Stimulated activated CD4-positive, alpha-beta T cell treated with anti-CD3 and anti-CD28 coated beads, Interleukin-12 subunit alpha, Interleukin-12 subunit beta, amount 100 ng/mL, for 48 hours (primary cell): ENCODE measurements around the gene PCSK6.

Experiments used
- DNase-seq, 3 donors: peaks; one replicate each; pipeline ENCODE4 v3.0.0-alpha.2; 2020; ENCODE audit warnings: low read depth in 2 of 3, low spot score in 1 of 3

Gene PCSK6

GRCh38 chr15:101489599-101490407 lies at the start of gene PCSK6:
Gene PCSK6, minus strand, starts transcription at chr15:101489707. Its CDS starts 37 bp downstream, at chr15:101489670.
- no peak for DNase-seq

GRCh38 chr15:101538996-101539395 lies 49.5 kb upstream of the PCSK6 start:
- DNase-seq, result no peak

GRCh38 chr15:101538177-101538576 lies 48.7 kb upstream of the PCSK6 start:
- DNase-seq, result no peak

GRCh38 chr15:101537483-101538080 lies 48.1 kb upstream of the PCSK6 start:
- no peak for DNase-seq

GRCh38 chr15:101536875-101537405 lies 47.4 kb upstream of the PCSK6 start:
- no peak for DNase-seq

GRCh38 chr15:101536166-101536874 lies 46.8 kb upstream of the PCSK6 start:
- no peak for DNase-seq

GRCh38 chr15:101535170-101535902 lies 45.8 kb upstream of the PCSK6 start:
- no peak for DNase-seq

- no peak for DNase-seq
Observed at GRCh38 chr15:101534376-101534970, 45.0 kb upstream of the PCSK6 start.

GRCh38 chr15:101533371-101534140 lies 44.0 kb upstream of the PCSK6 start:
- DNase-seq, result no peak

- DNase-seq, result no peak
Observed at GRCh38 chr15:101532865-101533264, 43.4 kb upstream of the PCSK6 start.

- no peak for DNase-seq
Observed at GRCh38 chr15:101531170-101531569, 41.7 kb upstream of the PCSK6 start.

- DNase-seq, result no peak
Observed at GRCh38 chr15:101530224-101530958, 40.9 kb upstream of the PCSK6 start.

- no peak for DNase-seq
Observed at GRCh38 chr15:101528917-101529299, 39.4 kb upstream of the PCSK6 start.

- DNase-seq, result no peak
Observed at GRCh38 chr15:101528108-101528916, 38.8 kb upstream of the PCSK6 start.

- DNase-seq, result no peak
Observed at GRCh38 chr15:101526890-101527289, 37.4 kb upstream of the PCSK6 start.

GRCh38 chr15:101526442-101526841 lies 36.9 kb upstream of the PCSK6 start:
- DNase-seq, result no peak

- no peak for DNase-seq
Observed at GRCh38 chr15:101526021-101526420, 36.5 kb upstream of the PCSK6 start.

- DNase-seq, result no peak
Observed at GRCh38 chr15:101525087-101525669, 35.7 kb upstream of the PCSK6 start.
